NCI-H1436 (cell line): ENCODE data around the gene AGRN.

Experiments
- DNase-seq: peaks from one replicate; lab custom pipeline; 2025; lab: John Stamatoyannopoulos, UW

The AGRN gene

DNA sequence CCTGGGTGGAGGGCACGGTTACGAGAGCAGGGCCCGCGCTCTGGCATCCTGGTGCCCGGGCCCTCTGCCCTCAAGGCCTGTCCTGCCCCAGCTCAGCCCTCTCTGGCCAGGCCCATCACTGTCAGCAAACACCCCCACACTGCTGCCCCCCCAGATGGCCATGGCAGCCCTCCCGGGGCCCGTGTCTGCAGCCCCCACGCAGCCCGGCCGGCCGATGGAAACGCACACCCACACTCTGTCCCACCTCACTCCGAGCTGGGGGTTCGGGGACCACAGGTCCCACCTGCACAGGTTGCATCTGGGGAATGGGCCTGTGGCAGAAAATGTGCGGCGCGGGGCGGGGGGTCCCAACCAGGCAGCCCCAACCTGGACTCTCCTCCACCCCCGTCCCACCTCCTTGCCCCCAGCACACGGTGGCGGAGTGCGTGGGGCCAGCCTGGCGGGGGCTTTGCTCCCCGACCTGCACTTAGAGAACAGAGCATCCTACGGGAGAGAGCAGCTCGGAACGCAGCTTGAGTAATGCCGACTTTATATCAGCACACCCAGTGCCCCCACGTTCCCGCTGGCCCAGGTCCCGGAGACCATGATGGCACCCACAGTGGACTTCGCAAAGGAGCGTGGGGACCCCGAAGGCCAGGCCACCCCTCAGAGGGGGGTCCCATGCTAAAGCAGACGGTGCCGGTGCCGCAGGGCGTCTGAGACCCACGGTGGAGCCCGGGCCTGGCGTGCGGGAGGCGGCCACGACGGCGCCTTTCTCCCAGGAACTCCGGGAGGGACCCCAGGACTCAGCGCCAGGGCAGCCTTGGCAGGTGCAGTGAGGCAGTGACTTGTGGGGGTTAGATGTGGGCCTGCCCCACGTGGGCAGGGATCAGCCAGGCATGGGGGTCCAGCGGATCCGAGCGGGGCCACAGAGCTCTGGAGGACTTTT is 61.7 kb downstream of the AGRN start:
- no peak for DNase-seq

DNA sequence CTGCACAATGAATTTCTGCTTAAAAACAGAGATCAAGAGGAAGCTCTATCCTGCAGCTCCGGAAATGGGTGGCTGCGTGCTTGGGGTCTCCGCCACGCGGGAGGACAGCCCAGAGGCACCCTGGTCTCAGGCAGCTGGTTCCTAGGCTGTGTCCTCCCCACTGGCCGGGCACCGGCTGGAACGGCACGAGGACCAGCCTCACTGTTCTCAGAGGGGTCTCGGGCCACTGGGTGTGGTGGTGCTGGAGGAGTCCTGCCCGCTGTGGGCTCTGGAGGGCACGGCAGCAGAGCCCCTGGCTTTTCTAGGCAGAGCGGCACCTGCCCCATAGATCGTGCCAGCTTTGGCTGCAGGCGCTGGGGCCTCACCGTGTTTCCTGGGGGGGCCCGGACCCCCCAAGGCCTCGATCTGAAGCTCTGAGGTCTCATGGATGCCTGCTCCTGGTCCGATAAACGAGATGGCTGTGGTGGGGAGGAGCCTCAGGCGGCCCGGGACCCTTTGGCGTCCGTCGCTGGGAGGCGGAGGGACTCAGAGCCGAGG is 62.4 kb downstream of the AGRN start:
- no peak for DNase-seq

DNA sequence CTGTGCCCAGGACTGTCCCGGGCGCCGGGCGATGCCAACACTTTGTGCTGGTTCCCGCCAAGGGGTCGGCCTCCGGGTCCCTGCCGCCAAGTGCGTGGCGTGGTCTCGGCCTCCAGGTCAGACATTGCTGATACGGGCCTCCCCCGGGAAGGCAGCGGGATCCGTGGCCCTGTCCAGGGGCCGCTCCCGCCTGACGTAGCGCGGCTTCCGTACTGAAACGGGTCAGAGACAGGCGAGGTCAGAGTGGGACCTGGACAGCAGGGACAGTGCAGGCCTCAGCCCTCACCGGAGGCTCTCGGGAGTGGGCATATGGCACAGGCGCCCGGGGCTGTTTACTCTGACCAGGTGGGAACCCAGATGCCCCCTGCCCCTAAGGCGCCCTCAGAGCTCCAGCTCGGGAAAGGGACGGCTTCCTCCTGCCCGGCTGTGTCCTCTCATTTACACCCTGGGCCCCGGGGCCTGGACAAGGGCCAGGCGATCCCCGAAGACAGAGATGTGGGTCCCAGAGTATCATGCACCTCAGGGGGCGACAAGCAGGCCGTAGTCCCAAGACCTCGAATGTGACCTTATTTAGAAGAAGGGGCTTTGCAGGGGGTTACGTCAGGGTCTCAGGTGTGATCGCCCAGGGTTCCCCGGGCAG is 63.0 kb downstream of the AGRN start:
- DNase-seq: no peak

DNA sequence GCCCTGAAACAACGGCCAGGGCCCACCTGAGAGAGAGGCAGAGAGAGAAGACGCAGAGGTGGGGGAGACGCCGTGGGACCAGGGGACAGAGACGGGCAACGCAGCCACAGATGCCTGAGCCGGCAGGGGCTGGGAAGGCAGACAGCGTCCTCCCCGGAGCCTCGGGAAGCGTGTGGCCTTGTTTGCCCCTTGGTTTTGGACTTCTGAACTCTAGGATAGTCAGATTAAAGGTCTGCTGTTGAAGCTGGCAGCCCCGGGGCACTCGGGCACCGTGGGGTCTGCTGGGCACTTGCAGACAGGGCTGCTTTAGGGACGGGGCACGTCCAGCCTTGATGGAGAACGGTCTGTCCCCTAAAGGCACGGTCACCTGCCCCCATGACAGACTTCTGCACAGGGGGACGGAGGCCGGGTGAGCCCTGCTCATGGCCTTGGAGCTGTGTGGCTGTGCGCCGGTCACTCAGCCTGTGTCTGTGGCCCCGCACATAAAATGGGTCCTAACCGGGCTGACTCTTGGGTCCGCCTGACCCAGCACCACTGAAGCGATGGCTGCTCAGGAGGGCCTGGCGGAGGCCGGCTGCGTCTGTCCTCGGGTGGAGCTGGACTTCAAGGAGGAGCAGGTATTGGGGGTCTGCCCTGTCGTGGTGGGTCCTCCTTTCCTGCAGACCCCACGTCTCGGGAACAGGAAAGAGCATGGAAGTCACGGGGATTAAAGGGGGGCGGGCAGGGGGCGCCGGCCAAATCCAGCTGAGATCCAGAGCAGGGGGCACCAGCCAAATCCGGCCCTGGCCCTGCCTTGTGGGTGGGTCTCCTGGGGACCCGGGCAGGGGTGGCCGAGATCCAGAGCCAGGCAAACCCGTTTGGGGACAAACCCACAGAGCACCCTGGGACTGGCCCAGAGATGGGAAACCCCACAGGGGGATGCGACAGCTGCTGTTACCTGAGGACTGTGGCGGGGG is 63.8 kb downstream of the AGRN start:
- no peak for DNase-seq

DNA sequence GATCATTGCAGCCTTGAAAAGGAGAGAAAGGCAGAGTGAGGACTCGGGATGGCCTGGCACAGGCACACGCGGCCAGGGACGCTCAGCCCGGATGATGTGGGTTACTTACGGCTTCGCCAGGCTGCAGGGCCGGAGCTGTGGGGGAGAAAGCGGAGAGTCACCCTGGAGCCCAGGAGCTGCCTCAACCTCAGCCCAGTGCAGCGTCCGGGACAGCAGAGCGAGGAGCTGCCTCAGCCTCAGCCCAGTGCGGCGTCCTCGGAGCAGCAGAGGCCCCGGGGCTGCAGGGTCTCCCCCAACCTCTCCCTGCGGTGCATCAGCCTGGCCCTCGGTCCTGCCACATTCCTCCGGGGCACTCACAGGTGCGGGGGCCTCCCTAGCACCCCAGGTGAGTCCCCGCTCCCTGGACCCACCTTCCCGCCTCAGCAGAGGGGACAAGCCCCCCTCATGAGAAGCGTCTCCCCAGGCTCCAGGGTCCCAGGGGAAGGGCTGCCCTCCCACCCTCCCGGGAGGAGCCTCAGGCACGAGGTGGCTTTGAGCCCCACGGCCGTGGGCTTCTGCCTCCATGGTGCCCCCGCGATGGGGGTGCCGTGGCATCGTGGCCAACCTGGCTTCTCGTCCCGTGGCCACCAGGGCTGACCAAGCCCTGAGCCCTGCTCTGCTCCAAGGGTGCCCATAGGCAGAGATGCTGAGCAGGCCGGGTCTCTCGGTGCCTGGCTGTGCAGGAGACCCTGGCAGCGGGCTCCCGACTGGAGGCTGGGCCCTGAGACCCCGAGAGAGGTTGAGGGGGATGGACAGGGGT is 64.7 kb downstream of the AGRN start:
- DNase-seq: no peak

DNA sequence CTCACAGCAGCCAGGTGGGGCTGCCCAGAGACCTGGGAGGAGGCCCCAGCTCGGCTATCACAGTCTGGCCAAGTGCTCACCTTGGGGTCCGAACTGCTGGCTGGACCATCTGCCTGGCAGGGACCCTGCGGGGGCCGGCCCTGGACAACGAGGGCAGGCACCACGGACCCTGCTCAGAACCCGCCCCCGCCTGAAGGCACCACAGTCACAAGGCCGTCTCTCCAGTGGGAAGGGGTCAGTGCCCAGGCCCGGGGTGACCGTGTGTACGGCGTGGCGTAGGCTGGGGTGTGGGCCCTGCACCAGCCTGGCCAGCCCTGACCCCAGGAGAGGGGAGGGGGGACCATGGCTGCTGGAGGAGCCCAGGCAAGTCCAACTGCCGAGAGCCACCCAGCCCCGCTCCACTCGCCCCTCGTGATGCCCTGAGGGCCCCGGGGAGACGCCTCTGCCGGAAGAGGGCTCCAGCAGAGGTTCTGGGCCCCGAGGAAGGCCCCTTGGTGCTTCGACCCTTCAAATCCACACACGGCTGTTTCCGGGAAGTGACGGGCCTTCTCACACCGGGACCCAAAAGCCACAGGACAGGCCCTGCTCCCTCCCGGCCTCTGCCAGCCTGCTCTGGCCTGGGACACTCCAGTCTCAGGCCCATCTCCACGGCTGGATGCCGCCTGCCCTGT is 65.4 kb downstream of the AGRN start:
- DNase-seq: no peak

DNA sequence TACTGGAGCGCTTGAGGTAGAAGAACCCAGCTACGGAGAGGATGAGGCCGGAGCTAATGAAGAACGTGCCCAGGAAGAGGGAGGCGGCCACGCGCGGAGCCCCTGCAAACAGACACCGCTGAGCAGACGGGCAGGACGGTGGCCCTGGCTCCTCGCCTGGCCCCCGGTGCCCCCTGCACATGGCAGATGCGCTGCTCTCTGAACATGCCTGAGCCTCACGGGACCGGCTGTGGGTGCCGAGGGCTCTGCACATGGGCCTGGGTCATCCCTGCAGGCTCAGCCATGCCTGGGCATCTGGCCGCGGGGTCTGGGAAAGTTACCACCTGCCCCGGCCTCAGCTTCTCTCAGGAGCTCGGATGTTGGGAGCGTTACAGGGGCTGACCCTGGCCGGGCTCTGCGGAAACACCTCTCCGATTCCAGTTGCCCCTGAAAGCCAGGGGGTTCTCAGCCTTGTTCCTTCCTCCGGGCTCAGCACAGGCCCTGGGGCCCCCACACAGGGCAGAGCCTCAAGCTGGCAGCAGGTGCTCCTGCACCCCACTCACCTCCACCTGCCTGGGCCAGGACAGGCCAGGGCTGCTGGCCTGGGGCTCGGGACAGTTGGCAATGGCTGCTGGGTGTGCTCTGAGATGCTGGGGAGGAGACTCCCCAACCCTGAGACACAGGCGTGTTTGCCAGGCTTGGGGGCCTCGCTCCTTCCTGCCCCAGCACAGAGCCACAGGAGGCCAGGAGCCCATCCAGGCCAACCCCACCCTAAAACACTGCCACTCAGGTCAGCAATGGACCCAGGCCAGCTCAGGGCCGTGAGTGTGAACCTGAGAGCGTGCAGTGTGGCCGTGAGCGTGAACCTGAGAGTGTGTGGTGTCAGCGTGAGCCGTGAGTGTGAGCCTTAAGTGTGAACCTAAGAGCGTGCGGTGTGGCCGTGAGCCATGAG is 66.3 kb downstream of the AGRN start:
- no peak for DNase-seq

DNA sequence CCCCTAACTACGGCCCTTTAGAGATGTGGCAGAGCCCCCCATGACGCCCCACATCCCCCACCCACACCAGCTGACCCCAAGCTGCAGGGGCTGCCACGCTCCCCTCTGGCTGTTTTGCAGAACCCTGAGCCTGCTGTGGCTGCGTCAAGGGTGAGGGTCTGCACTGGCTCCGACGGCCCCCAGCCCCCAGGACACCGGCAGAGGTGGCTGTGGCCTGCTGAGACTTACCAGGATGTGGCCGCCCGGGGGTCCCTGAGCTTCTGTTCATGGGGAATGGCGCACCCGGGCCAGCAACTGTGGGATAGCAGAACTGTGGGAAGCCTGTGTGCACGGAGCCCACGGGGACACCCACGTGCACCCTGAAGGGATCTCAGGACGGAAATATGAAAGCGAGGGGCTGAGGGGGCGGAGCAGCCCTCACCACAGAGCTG is 67.0 kb downstream of the AGRN start:
- no peak for DNase-seq

DNA sequence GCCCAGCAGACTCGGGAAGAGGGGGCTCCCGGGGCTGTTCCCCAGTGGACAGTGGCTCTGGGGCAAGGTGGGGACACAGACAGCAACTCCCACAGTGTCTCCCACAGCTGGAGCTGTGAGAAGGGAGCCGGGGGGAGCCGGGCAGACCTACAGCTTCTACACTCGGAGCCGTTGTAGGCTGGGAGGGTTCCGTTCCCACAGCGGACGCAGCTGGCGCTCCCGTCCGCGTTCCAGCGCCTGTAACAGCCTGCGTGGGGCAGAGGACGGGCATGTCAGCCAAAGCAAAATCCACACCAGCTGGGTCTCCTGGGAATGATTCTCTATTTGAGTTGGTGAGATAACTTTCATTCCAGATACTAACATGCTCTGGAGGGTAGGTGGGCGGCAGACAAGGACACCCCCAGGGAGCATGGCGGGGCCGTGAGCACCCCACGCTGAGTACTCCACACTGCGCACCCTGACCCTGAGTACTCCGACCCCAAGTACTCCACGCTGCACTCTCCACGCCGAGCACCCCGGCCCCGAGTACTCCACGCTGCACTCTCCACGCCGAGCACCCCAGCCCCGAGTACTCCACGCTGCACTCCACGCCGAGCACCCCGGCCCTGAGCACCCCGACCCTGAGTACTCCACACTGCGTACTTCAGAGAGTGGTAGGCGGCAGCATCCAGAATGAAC is 67.6 kb downstream of the AGRN start:
- DNase-seq: no peak

DNA sequence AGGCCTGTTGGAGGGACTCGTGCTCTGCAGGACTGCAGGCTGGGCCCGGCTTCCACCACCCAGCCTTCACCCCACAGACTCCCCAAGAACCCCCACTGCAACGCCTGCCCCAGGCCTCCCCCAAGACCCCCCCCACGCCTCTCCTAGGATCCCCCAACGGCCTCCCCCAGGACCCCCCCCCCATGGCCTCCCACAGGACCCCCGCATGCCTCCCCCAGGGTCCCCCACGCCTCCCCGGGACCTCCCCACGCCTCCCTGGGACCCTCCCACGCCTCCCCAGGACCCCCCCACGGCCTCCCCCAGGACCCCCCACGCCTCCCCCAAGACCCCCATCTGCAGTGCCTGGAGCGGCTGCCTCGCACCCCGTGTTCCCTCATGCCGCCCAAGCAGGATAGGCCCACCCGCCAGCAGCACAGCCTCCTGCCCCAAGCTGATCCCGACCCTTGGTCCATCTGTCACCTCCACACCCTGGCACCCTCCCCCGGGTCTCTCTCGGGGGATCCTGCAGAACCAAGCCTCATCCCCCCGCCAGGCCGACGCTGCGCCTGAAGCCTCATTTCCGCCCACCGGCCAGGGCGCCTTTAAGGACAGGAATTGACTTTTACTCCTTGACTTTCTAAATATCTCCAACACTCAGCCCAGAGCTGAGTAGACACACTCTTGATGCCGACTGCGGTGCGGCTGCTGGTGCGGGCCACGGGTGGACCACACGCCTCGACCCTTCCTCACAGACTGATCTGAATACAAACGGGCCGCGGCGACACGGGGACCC is 68.3 kb downstream of the AGRN start:
- no peak for DNase-seq

DNA sequence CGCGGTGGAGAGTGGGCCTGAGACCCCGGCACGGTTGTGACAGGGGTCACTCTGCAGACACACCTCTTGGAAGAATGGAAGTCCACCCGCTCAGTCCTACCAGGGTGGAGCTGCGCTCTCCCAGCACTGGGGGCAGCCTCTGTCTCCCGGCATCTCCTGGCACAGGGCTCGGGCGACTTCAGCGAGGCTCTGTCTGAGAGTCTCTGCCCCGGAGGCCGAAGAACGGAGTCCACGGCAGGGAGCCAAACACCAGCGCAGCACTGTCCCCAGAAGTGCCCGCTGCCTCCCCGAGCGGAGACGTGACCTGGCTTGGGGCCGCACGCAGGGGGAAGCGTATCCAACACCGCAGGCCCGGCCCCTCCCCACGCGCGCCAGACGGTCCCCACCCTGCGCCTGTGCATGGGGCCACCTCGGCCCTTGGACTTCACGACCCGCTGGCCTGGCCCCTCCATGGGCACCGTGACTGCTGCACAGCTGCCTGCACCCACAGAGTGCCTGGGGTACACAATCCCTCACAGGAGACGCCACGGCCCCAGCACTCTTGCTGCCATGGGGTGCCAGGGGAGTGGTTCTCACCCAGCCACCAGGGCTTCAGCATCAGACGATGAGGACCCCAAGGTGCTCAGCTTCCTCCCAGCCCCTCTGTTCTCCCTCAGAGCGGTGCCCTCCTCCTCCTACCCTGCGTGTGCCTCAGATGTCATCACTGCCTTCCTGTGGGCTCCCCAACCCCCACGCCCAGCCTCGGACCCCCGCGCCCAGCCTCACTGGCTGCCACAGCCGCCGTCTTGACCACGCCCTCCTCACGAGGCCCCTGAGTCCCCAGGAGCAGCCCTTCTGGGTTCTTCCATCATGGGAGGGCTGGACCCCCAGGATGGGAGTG is 69.1 kb downstream of the AGRN start:
- no peak for DNase-seq

DNA sequence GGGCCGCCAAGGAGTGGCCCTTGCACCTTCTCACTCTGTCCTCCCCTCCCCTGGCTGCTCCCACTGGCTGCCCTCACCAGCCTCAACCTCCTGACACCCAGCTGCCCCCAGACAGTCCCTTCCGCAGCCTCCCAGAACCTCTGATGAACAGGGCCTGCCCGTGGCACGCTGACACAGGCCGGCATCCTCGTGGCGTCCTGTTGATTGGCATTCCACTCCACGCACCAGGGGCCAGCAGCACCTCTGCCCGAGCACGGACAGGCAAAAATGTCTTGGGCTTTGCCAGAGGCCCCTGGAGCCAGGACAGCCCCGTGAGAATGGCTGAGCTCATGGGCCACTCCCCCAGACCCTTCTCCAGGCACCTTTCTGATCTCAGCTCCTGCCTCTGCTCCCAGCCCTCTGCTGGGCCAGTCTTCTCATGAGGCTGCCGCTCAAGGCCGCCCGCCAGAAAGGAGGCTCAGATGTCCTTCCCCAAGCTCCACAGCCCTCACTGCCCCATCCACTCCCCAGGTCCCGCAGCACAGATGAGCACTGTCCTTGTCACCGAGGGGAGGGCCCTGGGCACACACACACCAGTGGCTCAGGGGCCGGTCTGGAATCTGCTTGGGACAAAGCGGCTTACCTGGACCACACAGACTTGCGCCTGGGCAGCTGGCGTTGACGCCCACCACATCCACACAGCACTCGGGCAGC is 70.0 kb downstream of the AGRN start:
- DNase-seq: no peak

DNA sequence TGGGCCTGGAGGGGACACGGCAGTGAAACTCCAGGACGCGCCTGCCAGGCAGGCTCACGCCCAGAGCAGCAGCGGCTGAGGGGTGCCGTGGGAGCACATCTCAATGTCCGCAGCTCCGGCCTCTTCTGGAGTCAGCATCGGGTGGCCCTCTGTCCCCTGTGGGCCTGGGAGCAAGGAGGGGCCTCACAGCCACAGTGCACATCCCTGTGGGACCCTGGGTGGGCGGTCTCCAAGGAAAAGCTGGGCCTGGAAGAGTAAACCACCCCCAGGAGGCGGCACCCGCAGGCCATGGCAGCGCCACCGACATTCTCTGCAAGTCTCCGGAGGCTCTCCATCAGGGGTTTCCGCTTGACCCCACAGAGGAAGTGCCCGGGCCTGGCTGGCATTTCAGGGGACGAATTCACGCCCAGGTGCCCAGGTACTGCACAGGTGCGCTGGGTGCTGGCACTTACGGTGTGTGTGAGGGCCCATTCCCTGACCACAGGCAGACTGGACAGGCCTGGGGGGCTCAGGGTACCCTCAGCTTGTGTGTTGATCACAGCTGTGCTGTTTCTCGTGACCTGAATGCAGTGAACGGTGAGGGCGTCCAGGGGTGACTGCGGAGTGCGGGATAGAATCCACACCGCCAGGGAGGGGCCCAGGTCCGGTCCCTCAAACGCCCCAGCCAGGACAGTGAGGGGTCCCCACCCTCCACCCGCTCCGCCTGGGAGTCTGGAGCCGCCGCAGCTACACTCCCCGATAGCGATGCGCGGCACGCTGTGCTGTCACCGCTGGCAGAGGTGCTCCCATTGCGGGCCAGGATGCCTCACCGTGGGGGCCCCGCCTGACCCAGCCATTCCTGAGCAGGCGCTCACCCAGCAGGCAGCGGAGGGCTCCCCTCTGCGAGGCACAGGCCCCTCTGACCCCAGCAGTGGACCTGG is 70.8 kb downstream of the AGRN start:
- DNase-seq: no peak

DNA sequence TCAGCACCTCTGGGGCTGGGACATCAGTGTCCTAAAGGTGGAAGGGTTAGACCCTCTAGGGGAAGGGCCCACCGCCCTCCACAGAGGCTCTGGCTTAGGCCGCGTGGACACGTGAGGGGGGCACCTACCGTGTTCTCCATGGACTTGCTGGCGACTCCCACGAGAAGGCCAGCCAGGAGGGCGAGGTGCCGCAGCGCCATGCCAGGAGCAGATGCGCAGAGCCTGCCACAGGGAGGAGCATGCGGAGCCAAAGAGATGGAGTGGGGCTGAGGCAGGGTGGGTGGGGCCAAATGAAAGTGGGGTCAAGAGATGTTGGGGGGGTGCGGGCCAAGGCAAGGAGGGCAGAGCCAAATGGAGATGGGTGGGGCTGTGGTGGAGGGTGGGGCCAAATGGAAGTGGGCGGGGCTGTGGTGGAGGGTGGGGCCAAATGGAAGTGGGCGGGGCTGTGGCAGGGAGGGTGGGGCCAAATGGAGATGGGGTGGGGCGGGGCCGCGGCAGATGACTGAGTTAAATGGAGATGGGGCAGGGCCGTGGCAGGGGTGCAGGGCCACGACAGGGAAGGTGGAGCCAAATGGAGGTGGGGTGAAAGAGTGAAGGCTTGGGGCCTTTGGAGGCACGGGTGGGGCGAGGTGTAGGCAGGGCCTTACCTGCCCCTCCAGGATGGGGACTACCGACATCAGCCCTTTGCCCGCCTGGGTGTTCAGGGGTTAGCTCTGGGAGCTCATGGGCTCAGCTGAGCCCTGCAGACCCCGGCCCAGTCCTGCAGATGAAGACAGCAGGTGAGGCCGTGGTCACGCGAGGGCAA is 71.6 kb downstream of the AGRN start:
- no peak for DNase-seq
